ENCODE data around the gene ATG101. TPM values are rescaled to one million over a fixed set of nuclear protein-coding genes. Genes with fewer than 3 reads are reported as not detected.

The ATG101 gene
- polyA plus RNA-seq, 1 donor from 2014 or later = 53.9 TPM

DNA sequence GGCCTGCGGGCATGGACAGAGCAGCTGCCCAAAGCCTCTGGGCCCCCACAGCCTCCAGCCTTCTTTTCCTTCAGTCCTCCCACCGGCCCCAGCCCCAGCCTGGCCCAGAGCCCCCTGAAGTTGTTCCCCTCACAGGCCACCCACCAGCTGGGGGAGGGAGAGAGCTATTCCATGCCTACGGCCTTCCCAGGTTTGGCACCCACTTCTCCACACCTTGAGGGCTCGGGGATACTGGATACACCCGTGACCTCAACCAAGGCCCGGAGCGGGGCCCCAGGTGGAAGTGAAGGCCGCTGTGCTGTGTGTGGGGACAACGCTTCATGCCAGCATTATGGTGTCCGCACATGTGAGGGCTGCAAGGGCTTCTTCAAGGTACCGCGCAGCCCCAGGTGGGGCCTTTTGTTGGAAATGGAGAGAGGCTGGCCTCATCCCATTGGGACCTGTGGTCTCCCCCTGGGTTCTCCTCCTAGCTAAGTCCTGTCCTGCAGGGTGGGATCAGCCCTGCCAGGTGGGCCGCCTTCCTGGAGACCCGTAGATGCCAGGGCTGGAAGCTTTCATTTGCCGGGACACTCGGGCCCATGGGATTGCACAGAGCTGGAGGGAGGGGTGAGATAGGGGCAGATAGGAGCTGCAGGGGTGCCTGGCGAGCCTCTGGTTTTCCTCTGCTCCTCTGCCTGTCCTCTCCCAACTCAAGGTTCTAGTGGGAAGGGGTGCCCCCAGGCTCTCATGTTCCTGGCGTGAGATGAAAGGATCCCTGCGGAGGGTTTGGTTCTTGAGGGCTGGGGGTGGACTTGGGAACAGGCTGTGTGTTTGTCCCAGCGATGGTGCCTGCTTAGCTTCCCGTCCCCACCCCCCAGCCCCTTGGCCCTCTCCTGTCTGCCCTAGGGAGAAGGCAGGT is 14.7 kb upstream of the ATG101 start:
- H3K27ac ChIP-seq (ENCODE audit: low read length) = no peak overlapping the region
- H3K79me2 ChIP-seq (replicated peaks; ENCODE audit: insufficient read depth, low read length) = no peaks in the 10 kb centered on the region
- H4K20me1 ChIP-seq (ENCODE audit: insufficient read depth) = no peaks in the 10 kb centered on the region
- no peaks in the 10 kb centered on the region for H3F3A ChIP-seq (ENCODE audit: insufficient read depth, low read length, poor library complexity, severe bottlenecking)
- H3K9me3 ChIP-seq (ENCODE audit: low read length) = no peaks in the 10 kb centered on the region
- H3K36me3 ChIP-seq (ENCODE audit: insufficient read depth, low read length) = no peaks in the 10 kb centered on the region
- H3K27me3 ChIP-seq (ENCODE audit: insufficient read depth, low read depth, low read length) = no peaks in the 10 kb centered on the region
- no peaks in the 10 kb centered on the region for H3K9me2 ChIP-seq (ENCODE audit: insufficient read depth, low read length)
- no peak for TF ChIP-seq EZH2 (IDR thresholded peaks at IDR 0.05; ENCODE audit: borderline replicate concordance, insufficient read depth, low read length, poor library complexity, severe bottlenecking)
- TF ChIP-seq TAF1 (IDR thresholded peaks at IDR 0.05; ENCODE audit: low read depth) = no peak
- no peak for TF ChIP-seq REST (IDR thresholded peaks at IDR 0.05; ENCODE audit: borderline replicate concordance)
- TF ChIP-seq RAD21 (conservative IDR thresholded peaks at IDR 0.05) = no peak
- TF ChIP-seq SMC3 (conservative IDR thresholded peaks at IDR 0.05; ENCODE audit: poor library complexity) = no peak
- TF ChIP-seq, protein P1, sequence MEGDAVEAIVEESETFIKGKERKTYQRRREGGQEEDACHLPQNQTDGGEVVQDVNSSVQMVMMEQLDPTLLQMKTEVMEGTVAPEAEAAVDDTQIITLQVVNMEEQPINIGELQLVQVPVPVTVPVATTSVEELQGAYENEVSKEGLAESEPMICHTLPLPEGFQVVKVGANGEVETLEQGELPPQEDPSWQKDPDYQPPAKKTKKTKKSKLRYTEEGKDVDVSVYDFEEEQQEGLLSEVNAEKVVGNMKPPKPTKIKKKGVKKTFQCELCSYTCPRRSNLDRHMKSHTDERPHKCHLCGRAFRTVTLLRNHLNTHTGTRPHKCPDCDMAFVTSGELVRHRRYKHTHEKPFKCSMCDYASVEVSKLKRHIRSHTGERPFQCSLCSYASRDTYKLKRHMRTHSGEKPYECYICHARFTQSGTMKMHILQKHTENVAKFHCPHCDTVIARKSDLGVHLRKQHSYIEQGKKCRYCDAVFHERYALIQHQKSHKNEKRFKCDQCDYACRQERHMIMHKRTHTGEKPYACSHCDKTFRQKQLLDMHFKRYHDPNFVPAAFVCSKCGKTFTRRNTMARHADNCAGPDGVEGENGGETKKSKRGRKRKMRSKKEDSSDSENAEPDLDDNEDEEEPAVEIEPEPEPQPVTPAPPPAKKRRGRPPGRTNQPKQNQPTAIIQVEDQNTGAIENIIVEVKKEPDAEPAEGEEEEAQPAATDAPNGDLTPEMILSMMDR (IDR thresholded peaks at IDR 0.05; ENCODE audit: poor library complexity, severe bottlenecking) = no peak
- TF ChIP-seq POLR2AphosphoS5 (IDR thresholded peaks at IDR 0.05) = no peak
- TF ChIP-seq MXI1 (conservative IDR thresholded peaks at IDR 0.05; ENCODE audit: poor library complexity, severe bottlenecking) = no peak
- TF ChIP-seq EP300 (conservative IDR thresholded peaks at IDR 0.05; ENCODE audit: poor library complexity, severe bottlenecking) = no peak
- H3K9ac ChIP-seq (ENCODE audit: low read length) = no peak overlapping the region
- no peak overlapping the region for H2AFZ ChIP-seq (ENCODE audit: low read depth, low read length)
- no peak overlapping the region for H3K4me2 ChIP-seq (ENCODE audit: low read length)
- no peak overlapping the region for H3K4me3 ChIP-seq (ENCODE audit: low read length)

DNA sequence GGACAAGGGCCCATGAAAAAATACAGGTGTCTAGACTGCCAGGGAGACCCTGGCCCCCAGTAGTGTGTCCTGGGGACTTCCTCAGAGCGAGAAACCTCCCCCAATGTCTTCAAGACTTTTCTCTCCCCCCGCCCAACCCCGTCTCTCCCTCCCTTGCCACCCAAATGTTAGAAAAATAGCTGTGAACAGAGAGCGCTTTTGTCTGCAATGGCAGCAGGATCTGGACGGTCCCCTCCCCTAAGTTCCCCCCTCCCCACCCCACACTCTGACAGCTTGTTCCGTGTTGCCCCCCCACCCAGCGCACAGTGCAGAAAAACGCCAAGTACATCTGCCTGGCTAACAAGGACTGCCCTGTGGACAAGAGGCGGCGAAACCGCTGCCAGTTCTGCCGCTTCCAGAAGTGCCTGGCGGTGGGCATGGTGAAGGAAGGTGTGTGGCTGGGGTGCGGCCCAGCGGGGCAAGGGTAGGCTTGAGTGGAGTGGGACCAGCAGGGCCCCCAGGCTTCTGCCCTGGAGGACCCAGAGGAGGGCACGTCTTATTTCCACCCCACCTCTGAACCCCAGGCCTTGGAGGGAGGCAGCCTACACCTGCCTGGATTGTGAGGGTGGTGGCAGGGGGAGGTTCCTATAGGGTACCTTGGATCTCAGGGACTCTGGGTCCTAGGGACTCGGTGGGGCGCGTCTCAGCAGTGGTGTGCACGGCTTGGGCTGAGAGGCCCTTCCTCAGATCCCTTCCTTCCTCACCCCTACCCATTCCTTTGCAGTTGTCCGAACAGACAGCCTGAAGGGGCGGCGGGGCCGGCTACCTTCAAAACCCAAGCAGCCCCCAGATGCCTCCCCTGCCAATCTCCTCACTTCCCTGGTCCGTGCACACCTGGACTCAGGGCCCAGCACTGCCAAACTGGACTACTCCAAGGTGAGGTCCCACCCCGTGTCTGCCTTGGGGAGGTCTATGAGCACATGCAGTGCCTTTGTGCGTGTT is 13.8 kb upstream of the ATG101 start:
- Histone ChIP-seq H3K27ac (ENCODE audit: low read length) (no peak overlapping the region), H3K4me3 (ENCODE audit: low read length) (no peak overlapping the region)

More for the DNA sequence above, 13.8 kb upstream of the ATG101 start:
- no peaks in the 10 kb centered on the region for H3F3A ChIP-seq (ENCODE audit: insufficient read depth, low read length, poor library complexity, severe bottlenecking)
- TF ChIP-seq RAD21 (conservative IDR thresholded peaks at IDR 0.05) (no peak), TAF1 (IDR thresholded peaks at IDR 0.05; ENCODE audit: low read depth) (no peak), SMC3 (conservative IDR thresholded peaks at IDR 0.05; ENCODE audit: poor library complexity) (no peak), REST (IDR thresholded peaks at IDR 0.05; ENCODE audit: borderline replicate concordance) (no peak), EP300 (conservative IDR thresholded peaks at IDR 0.05; ENCODE audit: poor library complexity, severe bottlenecking) (no peak)
- no peaks in the 10 kb centered on the region for H3K9me3 ChIP-seq (ENCODE audit: low read length)
- no peaks in the 10 kb centered on the region for H3K9me2 ChIP-seq (ENCODE audit: insufficient read depth, low read length)
- no peak overlapping the region for H3K9ac ChIP-seq (ENCODE audit: low read length)
- no peak overlapping the region for H3K4me2 ChIP-seq (ENCODE audit: low read length)
- H3K79me2 ChIP-seq (replicated peaks; ENCODE audit: insufficient read depth, low read length) = no peaks in the 10 kb centered on the region
- no peaks in the 10 kb centered on the region for H3K27me3 ChIP-seq (ENCODE audit: insufficient read depth, low read depth, low read length)
- H2AFZ ChIP-seq (ENCODE audit: low read depth, low read length) = no peak overlapping the region
- no peaks in the 10 kb centered on the region for H3K36me3 ChIP-seq (ENCODE audit: insufficient read depth, low read length)
- H4K20me1 ChIP-seq (ENCODE audit: insufficient read depth) = no peaks in the 10 kb centered on the region

All from neural cell (in vitro differentiated cells).